Hepatocyte (in vitro differentiated cells): ENCODE measurements around the gene HDDC3. TPM values are rescaled to one million over a fixed set of nuclear protein-coding genes. Genes with fewer than 3 reads are reported as not detected.

Experiments
- DNase-seq: peaks from one replicate; pipeline ENCODE4 v3.0.0-alpha.2; 2016; ENCODE audit warnings: low spot score
- H2AFZ ChIP-seq: fragments of 200-600 bp; sonication (generic); 2 replicates; pipeline ENCODE4 v1.6.0; 2016; ENCODE audit warnings: antibody characterized with exemption, mild to moderate bottlenecking
- H3K27ac ChIP-seq: fragments of 200-600 bp; sonication (generic); 2 replicates; pipeline ENCODE4 v1.5.1; 2016; ENCODE audit warnings: mild to moderate bottlenecking
- H3K27me3 ChIP-seq: fragments of 200-600 bp; sonication (generic); 2 replicates; pipeline ENCODE4 v1.6.1; 2016
- H3K36me3 ChIP-seq: fragments of 200-600 bp; sonication (generic); replicated peaks from 2 replicates; pipeline ENCODE4 v1.5.1; 2016; ENCODE audit warnings: low read depth; ENCODE audit not compliant: insufficient read depth
- H3K4me1 ChIP-seq: fragments of 200-600 bp; sonication (generic); 2 replicates; pipeline ENCODE4 v1.5.1; 2016; ENCODE audit warnings: mild to moderate bottlenecking, moderate library complexity; ENCODE audit not compliant: insufficient read depth
- H3K4me2 ChIP-seq: fragments of 200-600 bp; sonication (generic); 2 replicates; pipeline ENCODE4 v1.6.0; 2016
- H3K4me3 ChIP-seq: fragments of 200-600 bp; sonication (generic); 2 replicates; pipeline ENCODE4 v1.5.1; 2016; ENCODE audit warnings: mild to moderate bottlenecking
- H3K79me2 ChIP-seq: fragments of 200-600 bp; sonication (generic); 2 replicates; pipeline ENCODE4 v1.6.0; 2017; ENCODE audit warnings: mild to moderate bottlenecking
- H3K9me2 ChIP-seq: fragments of 200-600 bp; sonication (generic); replicated peaks from 2 replicates; pipeline ENCODE4 v1.6.0; 2017; ENCODE audit warnings: mild to moderate bottlenecking; ENCODE audit not compliant: insufficient read depth
- H3K9me3 ChIP-seq: fragments of 200-600 bp; sonication (generic); 2 replicates; pipeline ENCODE4 v1.5.1; 2016; ENCODE audit warnings: low read depth, mild to moderate bottlenecking
- H4K20me1 ChIP-seq: fragments of 200-600 bp; sonication (generic); 2 replicates; pipeline ENCODE4 v1.6.0; 2016; ENCODE audit warnings: mild to moderate bottlenecking; ENCODE audit not compliant: insufficient read depth, poor library complexity, severe bottlenecking
- EZH2 ChIP-seq: fragments of 200-600 bp; sonication (generic); IDR thresholded peaks from 2 replicates; pipeline ENCODE4 v1.6.1; 2016; ENCODE audit warnings: antibody characterized with exemption, mild to moderate bottlenecking, borderline replicate concordance
- EZH2phosphoT487 ChIP-seq: fragments of 200-600 bp; sonication (generic); IDR thresholded peaks from one replicate; pipeline ENCODE4 v1.6.1; 2018; ENCODE audit warnings: antibody characterized with exemption, mild to moderate bottlenecking, low read depth, moderate library complexity; ENCODE audit not compliant: unreplicated experiment, severe bottlenecking
- WGBS: methylation state at CpG from one replicate; pipeline ENCODE4 v1.1.6; 2016; ENCODE audit warnings: low lambda C conversion rate; ENCODE audit errors: missing lambda C conversion rate; 5-methylcytosine and 5-hydroxymethylcytosine counted together
- polyA plus RNA-seq: library from polyadenylated mRNA; unstranded; fragments of >200 nt; fragmentation: Nextera tagmentation; extraction: Ambion mirVana; gene quantifications from 2 replicates; pipeline ENCODE4 v1.2.1, GENCODE V29; 2016
- total RNA-seq: library from RNA; depleted of rRNA; stranded (reverse); fragments of >200 nt; gene quantifications from 2 replicates; pipeline ENCODE4 v1.2.3, GENCODE V29; 2014
- TF ChIP-seq, protein P1 (sequence below): fragments of 200-600 bp; sonication (generic); IDR thresholded peaks from 2 replicates; pipeline ENCODE4 v1.5.1; 2016; ENCODE audit warnings: antibody characterized with exemption, mild to moderate bottlenecking; ENCODE audit not compliant: poor library complexity

The HDDC3 gene
- total and polyA plus RNA-seq, 2 experiments from 2014 or later = 15.4 to 20.0 TPM

DNA sequence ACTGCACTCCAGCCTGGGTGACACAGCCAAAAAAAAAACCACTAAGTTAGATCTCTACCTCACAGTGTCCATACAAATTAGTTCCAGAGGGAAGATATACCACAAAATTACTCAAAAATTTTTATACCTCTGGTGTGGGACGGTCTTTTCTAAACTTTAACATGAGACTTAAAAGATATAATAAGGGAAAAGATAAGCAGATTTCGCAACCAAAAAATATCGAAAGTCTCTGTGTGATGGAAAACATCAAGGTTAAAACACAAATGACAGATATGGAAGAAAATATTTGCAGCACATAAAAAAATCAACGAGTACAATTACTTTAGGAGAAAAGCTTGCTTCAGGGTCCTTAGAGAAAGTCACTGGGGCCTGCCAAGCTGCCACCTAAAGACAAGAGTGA, 10.5 kb downstream of the HDDC3 start:
- no peak for TF ChIP-seq EZH2
- TF ChIP-seq EZH2phosphoT487 = no peak
- TF ChIP-seq, protein P1, sequence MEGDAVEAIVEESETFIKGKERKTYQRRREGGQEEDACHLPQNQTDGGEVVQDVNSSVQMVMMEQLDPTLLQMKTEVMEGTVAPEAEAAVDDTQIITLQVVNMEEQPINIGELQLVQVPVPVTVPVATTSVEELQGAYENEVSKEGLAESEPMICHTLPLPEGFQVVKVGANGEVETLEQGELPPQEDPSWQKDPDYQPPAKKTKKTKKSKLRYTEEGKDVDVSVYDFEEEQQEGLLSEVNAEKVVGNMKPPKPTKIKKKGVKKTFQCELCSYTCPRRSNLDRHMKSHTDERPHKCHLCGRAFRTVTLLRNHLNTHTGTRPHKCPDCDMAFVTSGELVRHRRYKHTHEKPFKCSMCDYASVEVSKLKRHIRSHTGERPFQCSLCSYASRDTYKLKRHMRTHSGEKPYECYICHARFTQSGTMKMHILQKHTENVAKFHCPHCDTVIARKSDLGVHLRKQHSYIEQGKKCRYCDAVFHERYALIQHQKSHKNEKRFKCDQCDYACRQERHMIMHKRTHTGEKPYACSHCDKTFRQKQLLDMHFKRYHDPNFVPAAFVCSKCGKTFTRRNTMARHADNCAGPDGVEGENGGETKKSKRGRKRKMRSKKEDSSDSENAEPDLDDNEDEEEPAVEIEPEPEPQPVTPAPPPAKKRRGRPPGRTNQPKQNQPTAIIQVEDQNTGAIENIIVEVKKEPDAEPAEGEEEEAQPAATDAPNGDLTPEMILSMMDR = no peak
- Histone ChIP-seq H3K9me3 (no peaks in the 10 kb centered on the region), H2AFZ (no peak overlapping the region), H3K4me3 (no peak overlapping the region), H3K4me1 (no peaks in the 10 kb centered on the region), H3K27me3 (no peaks in the 10 kb centered on the region), H3K27ac (no peak overlapping the region), H3K9me2 (no peaks in the 10 kb centered on the region), H3K79me2 (no peaks in the 10 kb centered on the region), H4K20me1 (no peaks in the 10 kb centered on the region), H3K4me2 (no peak overlapping the region), H3K36me3 (no peaks in the 10 kb centered on the region)
- no peak for DNase-seq
- WGBS = 94% methylated on average over 4 of the region's 4 CpGs

DNA sequence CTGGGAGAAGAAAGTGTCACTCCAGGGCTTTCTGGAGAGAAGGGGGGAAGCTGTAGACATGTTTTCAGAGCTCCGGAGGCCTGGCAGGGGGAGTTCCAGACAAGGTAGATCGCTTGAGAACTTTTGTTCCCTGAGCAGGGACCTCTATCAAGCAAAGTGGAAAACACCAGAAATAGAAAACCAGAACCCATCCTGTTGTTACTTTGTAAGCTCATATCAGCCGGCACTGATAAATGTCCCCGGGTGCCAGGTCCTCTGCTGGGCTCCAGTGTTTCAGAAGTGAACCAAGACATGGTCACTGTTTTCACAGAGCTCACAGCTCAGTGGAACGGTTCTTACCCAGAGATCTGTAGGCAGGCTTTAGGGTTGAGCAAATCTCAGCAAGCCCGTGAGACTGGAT, 13.5 kb downstream of the HDDC3 start:
- TF ChIP-seq, protein P1 = no peak
- no peak for TF ChIP-seq EZH2
- no peak for TF ChIP-seq EZH2phosphoT487
- Histone ChIP-seq H3K4me3 (no peak overlapping the region), H3K4me2 (no peak overlapping the region), H3K4me1 (no peaks in the 10 kb centered on the region), H3K9me3 (no peaks in the 10 kb centered on the region), H3K9me2 (no peaks in the 10 kb centered on the region), H3K36me3 (no peaks in the 10 kb centered on the region), H2AFZ (no peak overlapping the region), H3K27me3 (no peaks in the 10 kb centered on the region), H4K20me1 (no peaks in the 10 kb centered on the region), H3K79me2 (no peaks in the 10 kb centered on the region), H3K27ac (no peak overlapping the region)
- 96% methylated on average over 6 of the region's 6 CpGs for WGBS
- DNase-seq = no peak

DNA sequence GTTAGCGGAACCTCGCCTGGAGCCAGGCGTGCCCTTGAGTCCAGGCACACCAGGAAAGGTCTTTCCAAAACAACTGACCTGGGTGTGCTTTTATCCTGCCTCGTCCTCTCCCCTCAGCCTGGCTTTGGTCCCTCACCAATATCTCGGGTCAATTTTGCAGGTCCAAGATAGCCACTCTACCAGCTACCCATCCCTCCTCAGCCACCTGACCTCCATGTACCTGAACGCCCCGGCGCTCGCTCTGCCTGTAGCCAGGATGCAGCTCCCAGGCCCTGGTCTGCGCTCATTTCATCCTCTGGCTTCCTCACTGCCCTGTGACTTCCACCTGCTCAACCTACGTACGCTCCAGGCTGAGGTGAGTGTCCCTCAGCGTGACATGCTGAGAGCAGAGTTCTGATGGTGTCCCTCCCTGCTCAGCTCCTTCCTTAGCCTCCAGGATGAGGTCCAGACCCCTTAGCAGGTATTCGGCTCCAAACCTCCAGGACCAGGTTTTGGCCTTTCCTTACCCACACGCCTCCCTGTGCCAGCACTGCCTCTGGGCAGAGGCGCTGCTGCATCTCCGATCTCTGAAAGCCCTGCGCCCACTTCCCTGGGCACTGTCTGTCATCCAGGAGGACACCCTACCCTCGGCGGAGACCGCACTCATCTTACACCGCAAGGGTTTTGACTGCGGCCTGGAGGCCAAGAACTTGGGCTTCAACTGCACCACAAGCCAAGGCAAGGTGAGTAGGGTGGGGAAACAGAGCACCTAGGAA, 14.1 kb downstream of the HDDC3 start:
- Histone ChIP-seq H3K4me1 (no peaks in the 10 kb centered on the region), H3K79me2 (no peaks in the 10 kb centered on the region), H3K27me3 (no peaks in the 10 kb centered on the region), H3K9me3 (no peaks in the 10 kb centered on the region), H3K36me3 (no peaks in the 10 kb centered on the region), H3K4me3 (no peak overlapping the region), H3K9me2 (no peaks in the 10 kb centered on the region), H2AFZ (no peak overlapping the region), H3K4me2 (no peak overlapping the region), H4K20me1 (no peaks in the 10 kb centered on the region), H3K27ac (no peak overlapping the region)
- no peak for DNase-seq
- TF ChIP-seq EZH2phosphoT487 = no peak
- TF ChIP-seq EZH2 = no peak
- TF ChIP-seq, protein P1 = no peak
- WGBS = 95% methylated on average over 23 of the region's 23 CpGs
